CD4-positive, alpha-beta T cell treated with Interleukin-2 at 100 ng/mL for 4 hours (primary cell): Measurements from ENCODE around the gene RAB25.
"Not testable (repeated sequence)": the region's sequence is repeated elsewhere in the genome, so short reads cannot be mapped to it uniquely, and the experiment has no call there.

Experiments
- DNase-seq: peaks from one replicate; pipeline ENCODE4 v3.0.0-alpha.2; 2020; ENCODE audit warnings: low spot score

RAB25 gene

DNA sequence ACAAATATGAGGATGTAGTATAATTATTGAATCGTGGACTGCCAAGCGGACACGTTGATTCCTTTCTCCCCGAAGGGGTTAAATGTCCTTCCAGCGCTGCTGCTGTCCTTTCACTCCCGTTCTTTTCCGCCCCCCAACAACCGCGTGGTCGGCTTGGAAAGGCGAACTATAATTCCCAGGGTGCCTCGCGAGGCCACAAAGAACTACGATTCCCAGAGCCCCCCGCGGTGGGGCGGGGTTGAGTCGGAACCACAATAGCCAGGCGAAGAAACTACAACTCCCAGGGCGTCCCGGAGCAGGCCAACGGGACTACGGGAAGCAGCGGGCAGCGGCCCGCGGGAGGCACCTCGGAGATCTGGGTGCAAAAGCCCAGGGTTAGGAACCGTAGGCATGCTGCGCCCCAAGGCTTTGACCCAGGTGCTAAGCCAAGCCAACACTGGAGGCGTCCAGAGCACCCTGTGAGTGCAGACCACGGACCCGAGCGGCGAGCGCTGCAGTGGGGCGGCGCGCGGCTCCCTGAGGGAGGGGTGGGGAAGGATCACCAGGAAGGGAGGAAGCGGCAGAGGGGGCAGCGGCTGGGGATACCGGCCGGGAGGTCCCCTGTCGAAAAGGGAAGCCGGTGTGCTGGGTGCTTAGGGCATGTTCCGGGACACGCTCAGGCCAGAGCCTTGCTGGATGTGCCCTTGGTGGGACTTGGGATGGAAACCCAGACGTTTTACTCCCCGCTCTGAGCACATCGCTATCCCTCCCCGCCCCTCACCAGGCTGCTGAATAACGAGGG lies 6.3 kb upstream of the RAB25 start, which contains the start of gene LAMTOR2:
LAMTOR2 (plus strand) TSS at position 283 of the 781 bp plus-strand sequence; CDS start at position 391, 108 bp downstream.
- DNase-seq, result peak; percentile 97

DNA sequence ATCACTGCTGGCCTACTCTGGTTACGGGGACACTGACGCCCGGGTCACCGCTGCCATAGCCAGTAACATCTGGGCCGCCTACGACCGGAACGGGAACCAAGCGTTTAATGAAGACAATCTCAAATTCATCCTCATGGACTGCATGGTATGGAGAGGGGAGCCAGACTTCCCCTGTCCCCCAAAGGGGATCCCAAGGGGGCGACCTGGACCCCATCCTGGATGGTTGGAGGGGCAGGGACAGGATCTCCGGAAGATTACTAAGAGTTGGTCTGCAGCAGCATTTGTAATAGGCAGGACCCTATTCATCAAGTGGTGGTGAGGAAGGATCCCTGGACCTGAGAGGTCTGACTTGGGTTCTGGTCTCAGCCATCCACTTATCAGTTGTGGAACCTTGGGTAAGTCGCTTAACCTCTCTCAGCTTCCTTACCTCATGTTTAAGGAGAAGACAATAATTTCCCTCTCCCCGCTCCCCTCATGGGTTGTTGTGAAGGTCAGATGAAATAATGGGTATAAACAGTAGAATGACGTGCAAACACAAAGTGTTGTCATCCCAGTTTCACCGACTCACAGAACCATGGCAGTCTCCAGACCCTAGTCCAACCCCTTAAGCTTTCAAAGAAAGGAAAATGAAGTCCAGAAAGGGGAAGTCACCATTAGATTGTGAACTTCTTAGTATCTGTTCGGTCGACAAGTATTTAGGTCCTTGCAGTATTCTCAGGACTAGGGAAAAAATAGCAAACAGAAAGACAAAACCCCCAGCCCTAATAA lies 5.5 kb upstream of the RAB25 start:
- DNase-seq, result no peak

DNA sequence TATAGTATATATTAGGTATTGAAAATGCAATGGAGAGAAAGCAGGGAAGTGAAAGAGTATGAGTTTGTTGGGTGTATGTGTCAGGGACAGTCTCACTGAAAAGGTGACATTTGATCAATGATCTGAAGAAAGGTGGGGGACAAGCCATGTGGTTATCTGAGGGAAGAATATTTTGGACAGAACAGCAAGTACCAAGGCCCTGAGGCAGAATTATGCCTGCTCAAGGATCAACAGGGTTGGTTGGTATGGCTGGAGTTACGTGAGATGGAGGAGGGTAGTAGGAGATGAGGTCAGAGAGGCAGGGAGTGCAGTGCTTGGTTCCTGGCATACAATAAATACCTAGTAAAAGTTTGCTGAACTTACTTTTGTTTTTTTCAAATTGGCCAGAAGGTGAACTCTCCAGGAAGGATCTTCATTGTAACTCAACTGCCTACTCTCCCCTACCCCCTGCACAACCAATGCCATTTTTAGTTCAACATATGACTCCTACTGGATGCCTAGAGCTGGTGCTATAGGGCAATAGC lies 4.6 kb upstream of the RAB25 start:
- DNase-seq, result no peak

DNA sequence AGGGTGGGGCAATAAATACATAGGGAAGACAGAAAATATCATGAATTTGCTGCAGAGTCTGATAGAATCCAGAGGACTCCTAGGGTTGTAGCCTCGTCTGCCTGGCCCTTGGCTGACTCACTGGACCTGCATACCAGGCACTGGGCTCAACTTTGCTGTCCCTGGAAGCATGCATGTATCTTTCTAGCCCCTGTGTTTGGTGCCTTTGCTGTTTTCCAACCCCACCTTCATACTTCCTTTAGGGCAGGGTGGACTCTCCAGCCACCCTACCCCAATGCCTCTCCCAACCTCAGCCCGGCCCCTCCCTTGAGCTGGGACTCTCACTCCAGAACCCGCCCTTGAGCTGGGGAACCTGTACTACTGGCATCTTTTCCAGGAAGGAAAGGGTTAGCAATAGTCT lies 1.2 kb downstream of the RAB25 start:
- no peak for DNase-seq

GRCh38 chr1:156063997-156064285 lies 3.0 kb downstream of the RAB25 start:
- no peak for DNase-seq

DNA sequence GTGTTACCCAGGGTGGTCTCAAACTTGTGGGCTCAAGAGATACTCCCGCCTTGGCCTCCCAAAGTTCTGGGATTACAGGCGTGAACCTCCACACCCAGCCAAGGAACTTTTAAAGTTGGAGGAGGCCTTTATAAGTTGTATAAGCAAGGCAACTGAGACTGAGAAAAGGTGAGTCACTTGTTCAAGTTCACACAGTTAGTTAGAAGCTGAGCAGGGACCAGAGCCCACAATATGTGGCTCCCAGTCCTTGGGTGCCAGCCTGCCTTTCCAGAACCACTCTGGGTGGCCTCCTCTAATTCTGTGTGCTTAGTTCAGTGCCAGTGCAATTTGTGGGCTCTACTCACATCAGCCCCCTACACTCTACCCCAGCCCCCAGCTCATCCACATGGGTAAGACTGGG lies 3.7 kb downstream of the RAB25 start:
- no peak for DNase-seq

DNA sequence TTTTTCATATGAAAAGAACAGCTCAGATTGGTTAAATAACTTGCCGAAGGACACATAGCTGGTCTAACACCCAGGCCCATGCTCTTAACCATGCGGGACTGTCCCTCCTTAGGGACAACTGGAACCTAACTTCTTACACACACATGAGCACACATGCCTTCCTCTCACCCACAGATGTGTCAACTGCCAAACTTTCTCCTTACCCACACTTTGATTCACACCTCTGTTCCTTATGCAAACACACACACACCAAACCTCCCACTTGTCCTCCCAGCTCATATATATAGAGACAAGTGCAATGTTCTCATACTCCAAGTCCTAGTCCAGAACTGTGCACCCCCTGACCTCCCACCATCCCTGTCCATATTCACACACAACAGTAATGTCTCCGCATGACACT lies 4.3 kb downstream of the RAB25 start:
- DNase-seq, result no peak

GRCh38 chr1:156065871-156066270 lies 4.9 kb downstream of the RAB25 start:
- no peak for DNase-seq

DNA sequence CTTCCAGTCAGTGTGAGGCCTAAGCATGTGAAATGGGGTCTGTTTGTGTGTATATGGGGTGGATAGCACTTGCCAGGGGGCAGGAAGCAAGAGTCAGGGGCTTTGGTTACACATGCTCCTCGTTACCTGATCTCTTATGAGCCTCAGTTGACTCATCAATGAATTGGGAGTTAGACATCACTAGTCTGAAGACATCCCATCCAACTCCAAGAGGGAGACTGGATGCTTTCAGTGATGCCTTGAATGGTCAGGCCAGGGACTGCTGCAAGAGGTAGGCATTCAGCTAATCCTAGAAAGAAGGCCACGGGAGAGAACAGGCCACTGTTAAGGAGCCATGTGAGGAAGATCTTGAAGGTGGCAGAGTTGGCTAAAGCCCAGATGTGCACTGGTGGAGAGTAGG lies 6.3 kb downstream of the RAB25 start:
- DNase-seq, result no peak

GRCh38 chr1:156069490-156070455 lies 8.8 kb downstream of the RAB25 start:
- DNase-seq, result no peak

DNA sequence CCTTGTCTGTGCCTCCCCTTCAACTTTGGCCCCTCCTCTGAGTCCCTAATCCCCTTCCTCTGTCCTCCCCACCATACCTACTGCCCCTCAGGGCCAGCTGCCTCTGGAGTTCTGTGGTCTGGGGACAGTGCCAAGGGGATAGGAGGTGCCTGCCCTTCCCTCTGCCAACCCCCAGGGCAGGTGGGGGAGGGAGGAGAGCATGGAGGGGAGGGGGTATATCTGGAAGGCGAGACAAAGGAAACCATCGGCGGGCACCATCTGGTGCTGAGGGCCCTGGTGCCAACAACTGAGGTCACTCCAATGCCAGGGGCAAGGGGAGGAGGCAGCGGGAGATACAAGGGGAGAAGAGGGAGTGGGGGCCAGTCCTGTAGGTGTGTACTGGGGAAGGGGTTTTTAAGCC lies 9.6 kb downstream of the RAB25 start:
- no peak for DNase-seq

DNA sequence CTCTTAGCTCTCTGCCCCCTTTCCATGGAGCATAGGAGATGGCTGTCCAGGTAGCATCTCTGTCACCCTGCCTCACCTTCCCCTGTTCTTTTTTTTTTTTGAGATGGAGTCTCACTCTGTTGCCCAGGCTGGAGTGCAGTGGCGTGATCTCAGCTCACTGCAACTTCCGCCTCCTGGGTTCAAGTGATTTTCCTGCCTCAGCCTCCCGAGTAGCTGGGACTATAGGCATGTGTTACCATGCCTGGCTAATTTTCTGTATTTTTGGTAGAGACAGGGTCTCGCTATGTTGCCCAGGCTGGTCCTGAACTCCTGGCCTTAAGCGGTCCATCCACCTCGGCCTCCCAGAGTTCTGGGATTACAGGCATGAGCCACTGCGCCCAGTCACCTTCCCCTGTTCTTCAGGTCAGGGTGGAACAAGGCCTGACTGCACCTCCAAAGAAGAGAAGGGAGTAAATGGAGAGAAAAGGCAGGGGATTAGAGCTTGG lies 10.4 kb downstream of the RAB25 start:
- DNase-seq, result not testable (repeated sequence)

- DNase-seq, result no peak
Measured at GRCh38 chr1:156072251-156072650, 11.3 kb downstream of the RAB25 start.

DNA sequence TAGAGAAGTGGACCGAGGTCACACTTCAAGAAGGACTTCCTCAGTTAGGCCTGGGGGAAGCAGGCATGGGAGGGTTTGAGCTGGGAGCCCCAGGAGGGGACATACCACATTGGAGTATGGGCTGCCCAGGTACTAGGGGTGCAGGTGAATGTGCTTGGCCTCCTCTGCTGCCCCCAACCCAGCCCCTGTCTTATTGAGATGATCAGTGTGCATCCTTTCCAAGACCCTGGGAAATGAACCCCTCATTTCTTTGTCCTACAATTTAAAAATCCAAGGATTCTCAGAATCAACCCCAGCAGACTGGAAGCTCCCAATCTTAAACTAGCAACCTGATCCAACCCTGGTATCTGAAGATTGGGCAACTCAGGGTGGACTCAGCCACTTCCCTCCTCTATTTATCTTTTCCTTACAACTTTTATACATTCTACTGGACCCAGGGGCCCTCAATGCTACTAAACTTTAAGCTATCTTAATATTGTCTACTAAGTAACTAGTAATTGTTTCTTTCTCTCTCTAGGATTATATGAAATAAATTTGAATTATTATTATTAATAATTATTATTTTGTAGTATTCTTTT lies 12.2 kb downstream of the RAB25 start:
- DNase-seq, result no peak

DNA sequence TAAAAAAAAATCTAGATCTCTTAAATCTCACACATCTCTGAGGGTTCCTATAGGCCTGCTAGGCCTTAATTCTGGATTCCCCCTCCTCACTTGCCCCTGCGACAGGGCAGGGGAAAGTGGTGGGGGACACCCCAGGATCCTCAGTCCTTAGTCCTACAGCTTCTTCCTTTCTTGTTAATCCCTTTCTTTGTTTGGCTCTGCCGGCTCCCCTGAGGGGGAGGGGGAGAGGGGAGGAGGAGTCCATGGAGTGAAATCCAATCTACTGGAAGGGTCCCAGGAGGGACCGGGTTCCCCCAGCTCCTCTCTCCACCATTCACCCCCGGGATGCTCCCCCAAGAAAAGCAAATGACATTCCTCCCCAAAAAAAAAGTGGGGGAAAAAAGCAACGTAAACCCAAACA lies 12.8 kb downstream of the RAB25 start:
- DNase-seq, result no peak

DNA sequence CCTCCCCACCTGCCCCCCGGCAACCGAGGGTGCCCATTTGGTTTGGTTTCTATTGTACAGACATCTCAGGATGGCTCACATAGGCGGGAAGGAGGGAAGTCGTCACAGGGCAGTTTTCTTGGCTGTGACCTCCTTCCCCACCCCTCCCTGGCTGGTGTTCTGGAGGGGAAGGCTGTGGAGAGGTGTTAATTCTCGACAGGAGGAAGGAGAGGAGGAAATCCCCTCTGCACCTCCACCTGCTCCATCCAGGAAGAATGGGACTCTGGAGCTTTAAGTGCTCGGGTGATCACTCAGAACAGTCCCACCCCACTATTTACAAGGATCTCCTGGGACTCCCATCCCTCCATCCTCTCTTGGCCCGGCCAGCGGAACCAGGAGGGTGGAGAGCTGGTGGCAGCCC lies 13.7 kb downstream of the RAB25 start:
- DNase-seq, result no peak

DNA sequence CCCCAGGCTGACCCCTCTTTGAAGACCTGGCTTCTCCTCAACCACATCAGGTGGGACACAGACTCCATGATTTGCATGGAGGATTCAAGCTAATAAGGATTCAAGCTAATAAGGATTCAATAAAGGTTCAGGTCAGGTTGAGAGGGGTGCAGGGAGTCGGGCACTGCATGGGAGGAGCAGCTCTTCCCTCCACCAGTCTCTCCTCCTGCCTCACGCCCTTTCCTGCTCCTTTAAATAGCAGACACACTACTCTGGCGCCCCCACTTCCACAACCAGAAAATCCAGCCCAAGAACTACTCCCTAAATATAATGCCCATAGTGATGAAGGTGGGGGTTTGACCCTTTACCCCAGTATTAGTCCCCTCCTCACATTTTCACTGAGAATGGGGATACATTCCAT lies 14.2 kb downstream of the RAB25 start:
- no peak for DNase-seq

DNA sequence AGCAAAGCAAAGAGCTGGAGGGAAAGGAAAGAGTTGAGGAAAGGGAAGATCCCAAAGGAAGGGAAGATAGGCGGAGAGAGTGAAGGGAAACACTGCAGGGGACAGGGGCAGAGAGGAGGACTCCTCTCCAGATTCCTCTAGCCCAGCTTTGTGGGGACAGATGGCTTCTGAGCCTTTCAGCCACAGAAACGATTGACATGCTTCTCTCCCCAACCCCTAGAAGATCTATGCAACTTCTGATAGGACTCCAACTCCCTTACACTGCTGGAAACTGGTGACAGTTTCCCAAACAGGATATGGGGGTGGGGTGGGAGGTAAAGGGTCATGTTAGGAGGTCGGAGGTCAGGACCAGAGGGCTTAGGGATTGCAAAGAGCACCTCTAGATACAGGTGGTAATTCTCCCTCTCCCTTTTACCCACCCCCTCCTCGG lies 14.8 kb downstream of the RAB25 start:
- no peak for DNase-seq

DNA sequence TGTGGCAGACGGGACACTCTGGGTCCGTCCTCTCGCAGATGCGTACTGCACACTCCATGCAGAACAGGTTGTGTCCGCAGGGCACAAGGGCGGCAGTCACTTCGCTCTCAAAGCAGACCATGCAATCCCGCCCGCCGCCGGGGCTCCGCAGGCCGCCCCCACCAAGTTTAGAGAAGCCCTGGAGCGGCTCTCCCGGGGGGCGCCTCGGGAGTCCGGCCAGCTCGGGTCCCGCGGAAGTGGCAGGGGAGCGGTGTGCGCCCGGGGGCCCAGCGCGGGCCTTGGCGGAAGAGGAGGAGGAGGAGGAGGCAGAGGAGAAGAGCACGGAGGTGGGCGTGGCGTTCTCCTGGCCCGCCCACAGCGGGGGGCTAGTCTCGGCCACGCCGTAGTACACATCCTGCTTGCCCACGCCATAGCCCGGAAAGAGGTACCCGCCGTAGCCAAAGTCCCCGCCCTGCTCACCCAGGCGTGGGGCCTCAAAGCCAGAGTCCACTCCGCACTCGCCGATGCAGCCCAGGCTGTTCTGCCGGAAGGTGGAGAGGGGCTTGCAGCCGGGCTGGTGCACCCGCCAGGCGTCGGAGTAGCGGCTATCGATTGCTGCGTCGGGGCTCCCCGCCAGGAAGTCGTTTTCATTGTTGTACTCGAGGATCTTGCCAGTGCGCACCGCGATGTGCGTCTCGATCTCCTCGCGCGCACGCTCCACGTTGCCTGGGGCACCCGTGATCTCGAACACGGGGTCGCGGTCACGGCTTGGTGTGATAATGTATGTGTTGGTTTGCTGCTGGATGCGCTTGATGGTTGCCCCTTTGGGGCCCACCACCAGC lies 15.9 kb downstream of the RAB25 start:
- DNase-seq, result no peak

- no peak for DNase-seq
Measured at GRCh38 chr1:156077430-156077760, 16.4 kb downstream of the RAB25 start.

GRCh38 chr1:156078728-156079127 lies 17.8 kb downstream of the RAB25 start:
- no peak for DNase-seq
